ENCODE results near the gene VAV3.
"Not testable (repeated sequence)": the region's sequence is repeated elsewhere in the genome, so short reads cannot be mapped to it uniquely, and the experiment has no call there.

The VAV3 gene

GRCh38 chr1:107863342-107863741 is 101.6 kb downstream of the VAV3 start:
- DNase-seq (ENCODE audit: low read depth): no peak
- TF ChIP-seq CTCF (conservative IDR thresholded peaks at IDR 0.05; ENCODE audit: low read length): no peak
- no peak overlapping the region for H3K4me3 ChIP-seq (ENCODE audit: low read length)

GRCh38 chr1:107862064-107862463 is 102.9 kb downstream of the VAV3 start:
- H3K4me3 ChIP-seq (ENCODE audit: low read length): no peak overlapping the region
- no peak for DNase-seq (ENCODE audit: low read depth)
- no peak for TF ChIP-seq CTCF (conservative IDR thresholded peaks at IDR 0.05; ENCODE audit: low read length)

GRCh38 chr1:107858323-107858722 is 106.7 kb downstream of the VAV3 start:
- no peak for DNase-seq (ENCODE audit: low read depth)
- TF ChIP-seq CTCF (conservative IDR thresholded peaks at IDR 0.05; ENCODE audit: low read length): no peak
- H3K4me3 ChIP-seq (ENCODE audit: low read length): no peak overlapping the region

- DNase-seq (ENCODE audit: low read depth): no peak
- no peak overlapping the region for H3K4me3 ChIP-seq (ENCODE audit: low read length)
- no peak for TF ChIP-seq CTCF (conservative IDR thresholded peaks at IDR 0.05; ENCODE audit: low read length)
Observed at GRCh38 chr1:107851418-107851817, 113.6 kb downstream of the VAV3 start.

- not testable (repeated sequence) for DNase-seq (ENCODE audit: low read depth); H3K4me3 ChIP-seq (ENCODE audit: low read length)
Observed at GRCh38 chr1:107844541-107845194, 120.3 kb downstream of the VAV3 start.

- no peak for DNase-seq (ENCODE audit: low read depth)
- H3K4me3 ChIP-seq (ENCODE audit: low read length): no peak overlapping the region
- TF ChIP-seq CTCF (conservative IDR thresholded peaks at IDR 0.05; ENCODE audit: low read length): no peak
Observed at GRCh38 chr1:107843989-107844388, 121.0 kb downstream of the VAV3 start.

GRCh38 chr1:107842241-107842640 is 122.7 kb downstream of the VAV3 start:
- TF ChIP-seq CTCF (conservative IDR thresholded peaks at IDR 0.05; ENCODE audit: low read length): no peak
- DNase-seq (ENCODE audit: low read depth): no peak
- no peak overlapping the region for H3K4me3 ChIP-seq (ENCODE audit: low read length)

- no peak overlapping the region for H3K4me3 ChIP-seq (ENCODE audit: low read length)
- DNase-seq (ENCODE audit: low read depth): no peak
- TF ChIP-seq CTCF (conservative IDR thresholded peaks at IDR 0.05; ENCODE audit: low read length): no peak
Observed at GRCh38 chr1:107840725-107841124, 124.3 kb downstream of the VAV3 start.

Measured in AG10803 (cell line).